ENCODE data around the gene CDCA4.

CDCA4 gene

DNA sequence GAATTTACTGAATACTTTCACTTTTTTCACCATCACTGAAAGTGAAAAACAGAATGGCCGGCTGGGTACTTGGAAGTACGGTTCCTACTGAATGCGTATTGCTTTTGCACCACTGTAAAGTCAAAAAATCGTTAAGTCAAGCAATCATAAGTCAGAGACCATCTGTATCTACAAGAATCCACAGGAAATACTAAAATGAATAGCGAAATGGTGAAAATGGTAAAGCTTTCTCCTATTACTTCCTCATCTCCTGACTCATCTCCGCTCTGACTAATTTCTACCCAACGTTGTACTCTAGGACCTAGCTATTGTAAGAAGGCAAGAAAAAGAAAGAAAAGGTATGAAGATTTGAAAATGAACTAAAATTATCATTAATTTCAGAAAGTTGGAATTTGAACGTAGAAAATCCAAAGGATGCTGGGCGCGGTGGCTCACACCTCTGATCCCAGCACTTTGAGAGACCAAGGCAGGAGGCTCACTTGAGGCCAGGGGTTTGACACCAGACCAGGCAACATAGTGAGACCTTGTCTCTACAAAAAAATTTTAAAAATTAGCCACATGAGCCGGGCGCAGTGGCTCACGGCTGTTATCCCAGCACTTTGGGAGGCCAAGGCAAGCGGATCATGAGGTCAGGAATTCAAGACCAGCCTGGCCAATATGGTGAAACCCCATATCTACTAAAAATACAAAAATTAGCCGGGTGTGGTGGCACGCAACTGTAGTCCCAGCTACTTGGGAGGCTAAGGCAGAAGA lies 5.3 kb upstream of the CDCA4 start:
- peak; percentile 81 for DNase-seq (ENCODE audit: extremely low read depth, insufficient read length)
- Histone ChIP-seq H3K36me3 (ENCODE audit: control insufficient read depth, insufficient read depth, low read length) (no peaks in the 10 kb centered on the region; the same call in 1 of the 2 replicates), H3K4me3 (replicated peaks; ENCODE audit: low read depth, low read length) (peak overlapping the region; percentile 15), H3K27me3 (replicated peaks; ENCODE audit: control insufficient read depth, insufficient read depth, low read length) (no peaks in the 10 kb centered on the region)
- TF ChIP-seq, protein P1, sequence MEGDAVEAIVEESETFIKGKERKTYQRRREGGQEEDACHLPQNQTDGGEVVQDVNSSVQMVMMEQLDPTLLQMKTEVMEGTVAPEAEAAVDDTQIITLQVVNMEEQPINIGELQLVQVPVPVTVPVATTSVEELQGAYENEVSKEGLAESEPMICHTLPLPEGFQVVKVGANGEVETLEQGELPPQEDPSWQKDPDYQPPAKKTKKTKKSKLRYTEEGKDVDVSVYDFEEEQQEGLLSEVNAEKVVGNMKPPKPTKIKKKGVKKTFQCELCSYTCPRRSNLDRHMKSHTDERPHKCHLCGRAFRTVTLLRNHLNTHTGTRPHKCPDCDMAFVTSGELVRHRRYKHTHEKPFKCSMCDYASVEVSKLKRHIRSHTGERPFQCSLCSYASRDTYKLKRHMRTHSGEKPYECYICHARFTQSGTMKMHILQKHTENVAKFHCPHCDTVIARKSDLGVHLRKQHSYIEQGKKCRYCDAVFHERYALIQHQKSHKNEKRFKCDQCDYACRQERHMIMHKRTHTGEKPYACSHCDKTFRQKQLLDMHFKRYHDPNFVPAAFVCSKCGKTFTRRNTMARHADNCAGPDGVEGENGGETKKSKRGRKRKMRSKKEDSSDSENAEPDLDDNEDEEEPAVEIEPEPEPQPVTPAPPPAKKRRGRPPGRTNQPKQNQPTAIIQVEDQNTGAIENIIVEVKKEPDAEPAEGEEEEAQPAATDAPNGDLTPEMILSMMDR (IDR thresholded peaks at IDR 0.05; ENCODE audit: insufficient read depth, low read length, poor library complexity, severe bottlenecking) = no peak

DNA sequence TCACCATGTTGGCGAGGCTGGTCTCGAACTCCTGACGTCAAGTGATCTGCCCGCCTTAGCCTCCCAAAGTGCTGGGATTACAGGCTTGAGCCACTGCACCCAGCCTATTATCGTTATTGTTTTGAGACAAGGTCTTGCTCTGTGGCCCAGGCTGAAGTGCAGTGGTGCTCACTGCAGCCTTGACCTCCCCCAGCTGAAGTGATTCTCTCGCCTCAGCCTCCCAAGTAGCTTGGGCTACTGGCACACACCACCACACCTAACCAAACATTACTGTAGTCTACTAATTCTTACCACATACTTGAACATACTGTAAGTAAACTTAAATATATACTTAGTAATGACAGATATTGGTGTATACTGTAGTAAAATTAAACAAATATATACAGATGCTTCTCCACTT lies 4.5 kb upstream of the CDCA4 start:
- H3K4me3 ChIP-seq (replicated peaks; ENCODE audit: low read depth, low read length) = no peak overlapping the region
- no peak for DNase-seq (ENCODE audit: extremely low read depth, insufficient read length)
- no peaks in the 10 kb centered on the region; the same call in 1 of the 2 replicates for H3K36me3 ChIP-seq (ENCODE audit: control insufficient read depth, insufficient read depth, low read length)
- TF ChIP-seq, protein P1 (IDR thresholded peaks at IDR 0.05; ENCODE audit: insufficient read depth, low read length, poor library complexity, severe bottlenecking) = no peak
- no peaks in the 10 kb centered on the region for H3K27me3 ChIP-seq (replicated peaks; ENCODE audit: control insufficient read depth, insufficient read depth, low read length)

DNA sequence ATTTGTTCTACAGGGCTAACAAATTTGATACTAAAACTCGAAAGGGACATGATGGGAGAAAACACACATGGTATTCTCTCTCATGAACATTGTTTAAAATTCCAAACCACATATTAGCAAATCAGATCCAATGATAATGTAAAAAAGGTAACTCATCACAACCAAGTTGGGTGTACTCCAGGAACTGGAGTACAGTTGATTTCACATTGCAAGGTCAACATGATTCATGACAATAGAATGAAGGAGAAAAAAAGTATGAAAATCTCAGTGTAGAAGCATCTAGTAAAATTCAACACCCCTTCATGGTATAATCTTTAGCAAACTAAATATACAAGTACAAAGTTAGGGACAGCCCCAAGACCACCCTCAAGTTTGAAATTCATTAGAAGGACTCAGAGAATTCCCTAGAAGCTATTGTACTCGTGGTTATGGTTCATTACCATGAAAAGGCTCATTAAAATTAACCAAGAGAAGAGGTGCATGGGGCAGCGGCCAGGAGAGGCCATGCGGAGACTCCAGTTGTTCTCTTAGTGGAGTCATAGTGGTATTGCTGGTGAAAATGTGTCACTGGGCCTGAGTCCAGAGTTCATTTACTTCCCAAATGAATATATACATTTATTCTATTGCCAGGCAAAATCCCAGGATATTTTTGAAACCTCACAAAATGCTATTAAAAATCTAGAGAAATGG lies 3.1 kb upstream of the CDCA4 start:
- TF ChIP-seq, protein P1 (IDR thresholded peaks at IDR 0.05; ENCODE audit: insufficient read depth, low read length, poor library complexity, severe bottlenecking) = no peak
- Histone ChIP-seq H3K36me3 (ENCODE audit: control insufficient read depth, insufficient read depth, low read length) (no peaks in the 10 kb centered on the region; the same call in 1 of the 2 replicates), H3K27me3 (replicated peaks; ENCODE audit: control insufficient read depth, insufficient read depth, low read length) (no peaks in the 10 kb centered on the region), H3K4me3 (replicated peaks; ENCODE audit: low read depth, low read length) (peak overlapping the region; percentile 13; the same call in 1 of the 2 replicates)
- no peak for DNase-seq (ENCODE audit: extremely low read depth, insufficient read length)

DNA sequence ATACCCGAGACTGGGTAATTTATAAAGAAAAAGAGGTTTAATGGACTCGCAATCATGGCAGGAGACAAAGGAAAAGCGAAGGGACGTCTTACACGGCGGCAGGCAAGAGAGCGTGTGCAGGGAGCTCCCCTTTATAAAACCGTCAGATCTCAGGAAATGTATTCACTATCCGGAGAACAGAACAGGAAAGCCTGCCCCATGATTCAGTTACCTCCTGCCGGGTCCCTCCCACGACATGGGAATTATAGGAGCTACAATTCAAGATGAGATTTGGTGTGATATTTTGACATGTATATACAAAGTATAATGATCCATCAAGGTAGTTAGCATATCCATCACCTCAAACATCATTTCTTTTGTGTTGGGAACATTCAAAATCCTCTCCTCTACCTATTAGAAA lies 2.3 kb upstream of the CDCA4 start:
- TF ChIP-seq, protein P1 (IDR thresholded peaks at IDR 0.05; ENCODE audit: insufficient read depth, low read length, poor library complexity, severe bottlenecking) = no peak

DNA sequence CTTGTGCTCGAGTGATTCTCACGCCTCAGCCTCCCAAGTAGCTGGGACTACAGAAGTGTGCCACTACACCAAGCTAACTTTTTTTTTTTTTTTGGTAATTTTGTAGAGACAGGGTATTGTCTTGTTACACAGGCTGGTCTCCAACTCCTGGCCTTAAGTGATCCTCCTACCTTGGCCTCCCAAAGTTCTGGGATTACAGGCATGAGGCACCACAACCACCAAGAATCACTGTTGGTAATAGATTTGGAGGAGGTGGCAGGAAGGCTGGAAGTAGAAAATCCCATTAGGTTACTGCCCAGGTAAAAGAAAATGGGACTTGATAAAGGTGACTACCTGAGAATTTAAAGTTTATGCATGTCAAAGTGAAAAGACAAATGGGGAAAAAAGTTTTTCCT lies 1.4 kb upstream of the CDCA4 start:
- H3K4me3 ChIP-seq (replicated peaks; ENCODE audit: low read depth, low read length) = peak overlapping the region; percentile 81
- TF ChIP-seq, protein P1 (IDR thresholded peaks at IDR 0.05; ENCODE audit: insufficient read depth, low read length, poor library complexity, severe bottlenecking) = no peak
- DNase-seq (ENCODE audit: extremely low read depth, insufficient read length) = no peak
- no peaks in the 10 kb centered on the region for H3K27me3 ChIP-seq (replicated peaks; ENCODE audit: control insufficient read depth, insufficient read depth, low read length)
- peaks cover 1% of the 10 kb centered on the region for H3K36me3 ChIP-seq (ENCODE audit: control insufficient read depth, insufficient read depth, low read length)

More for the DNA sequence above, 2.3 kb upstream of the CDCA4 start:
- Histone ChIP-seq H3K36me3 (ENCODE audit: control insufficient read depth, insufficient read depth, low read length) (peaks cover 1% of the 10 kb centered on the region), H3K4me3 (replicated peaks; ENCODE audit: low read depth, low read length) (no peak overlapping the region), H3K27me3 (replicated peaks; ENCODE audit: control insufficient read depth, insufficient read depth, low read length) (no peaks in the 10 kb centered on the region)
- no peak for DNase-seq (ENCODE audit: extremely low read depth, insufficient read length)

Data from GM06990 (cell line).